Measurements from ENCODE around the gene RCHY1.
"Not testable (repeated sequence)": the region's sequence is repeated elsewhere in the genome, so short reads cannot be mapped to it uniquely, and the experiment has no call there.

The RCHY1 gene

DNA sequence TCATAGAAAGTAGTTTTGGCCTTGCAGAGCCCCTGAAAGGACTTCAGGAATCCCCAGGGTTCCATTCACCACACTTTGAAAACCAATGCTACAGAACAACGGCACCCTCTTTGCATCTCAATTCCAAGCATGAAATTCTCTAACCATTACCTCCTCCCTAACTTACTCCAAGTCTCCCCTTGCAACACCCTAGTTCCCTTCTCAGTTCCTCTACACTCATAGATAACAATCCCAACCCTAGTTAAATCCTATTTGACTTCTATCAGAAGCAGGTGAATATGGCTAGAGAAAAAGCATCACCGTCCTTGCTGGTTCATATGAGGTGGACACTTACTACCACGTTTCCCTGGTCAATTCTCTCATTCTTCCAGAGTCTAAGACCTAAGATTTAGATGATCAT is 2.4 kb downstream of the RCHY1 start:
- no peak for TF ChIP-seq FOXP2 (optimal IDR thresholded peaks at IDR 0.05; ENCODE audit: control extremely low read depth, extremely low read length, insufficient read depth)
- no peak for TF ChIP-seq EZH2 (IDR thresholded peaks at IDR 0.05)
- TF ChIP-seq POLR2AphosphoS5 (IDR thresholded peaks at IDR 0.05; ENCODE audit: borderline replicate concordance, low read depth, low read length) = no peak
- H3K9me3 ChIP-seq (ENCODE audit: low read depth, low read length) = 0 out of 2 replicates have a peak, but pooled peaks cover 5% of the 10 kb centered on the region
- H3K36me3 ChIP-seq (ENCODE audit: insufficient read depth, low read length) = peaks cover 60% of the 10 kb centered on the region
- peak overlapping the region; percentile 89 for H3K4me3 ChIP-seq
- no peak for DNase-seq (ENCODE audit: low read depth, low spot score)
- H3K9ac ChIP-seq (ENCODE audit: insufficient read length) = no peak overlapping the region
- H3K27ac ChIP-seq = no peak overlapping the region

DNA sequence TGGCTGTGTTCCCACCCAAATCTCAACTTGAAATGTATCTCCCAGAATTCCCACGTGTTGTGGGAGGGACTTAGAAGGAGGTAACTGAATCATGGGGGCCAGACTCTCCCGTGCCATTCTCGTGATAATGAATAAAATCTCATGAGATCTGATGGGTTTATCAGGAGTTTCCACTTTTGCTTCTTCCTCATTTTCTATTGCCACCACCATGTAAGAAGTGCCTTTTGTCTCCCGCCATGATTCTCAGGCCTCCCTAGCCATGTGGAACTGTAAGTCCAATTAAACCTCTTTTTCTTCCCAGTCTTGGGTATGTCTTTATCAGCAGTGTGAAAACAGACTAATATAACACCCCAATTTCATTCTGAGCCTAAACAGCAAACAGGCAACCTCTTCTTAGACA is 4.6 kb downstream of the RCHY1 start:
- H3K9me3 ChIP-seq (ENCODE audit: low read depth, low read length); H3K9ac ChIP-seq (ENCODE audit: insufficient read length); H3K4me3 ChIP-seq; DNase-seq (ENCODE audit: low read depth, low spot score); H3K27ac ChIP-seq: not testable (repeated sequence)
- peaks cover 74% of the 10 kb centered on the region for H3K36me3 ChIP-seq (ENCODE audit: insufficient read depth, low read length)

DNA sequence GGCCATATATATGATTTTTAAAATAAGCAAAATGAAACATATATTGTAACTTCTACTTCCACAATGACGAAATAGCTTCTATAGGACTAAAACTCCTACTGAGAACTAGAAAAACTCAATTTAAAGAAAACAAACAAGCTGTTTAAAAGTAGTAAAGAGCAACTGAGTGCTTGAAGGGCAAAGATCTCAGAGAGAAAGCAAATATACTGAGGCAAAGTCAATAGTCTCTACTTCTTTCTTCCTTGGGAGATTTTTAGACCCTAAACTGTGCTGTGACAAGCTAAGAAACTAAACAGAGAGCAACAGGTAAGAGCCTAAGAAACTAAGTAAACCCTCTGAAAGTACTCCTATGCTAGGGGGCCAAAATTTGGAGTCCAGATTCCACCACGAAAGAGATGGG is 8.6 kb downstream of the RCHY1 start:
- no peak overlapping the region for H3K9ac ChIP-seq (ENCODE audit: insufficient read length)
- DNase-seq (ENCODE audit: low read depth, low spot score) = no peak
- no peak for TF ChIP-seq EZH2 (IDR thresholded peaks at IDR 0.05)
- no peak for TF ChIP-seq POLR2AphosphoS5 (IDR thresholded peaks at IDR 0.05; ENCODE audit: borderline replicate concordance, low read depth, low read length)
- TF ChIP-seq FOXP2 (optimal IDR thresholded peaks at IDR 0.05; ENCODE audit: control extremely low read depth, extremely low read length, insufficient read depth) = no peak
- H3K9me3 ChIP-seq (ENCODE audit: low read depth, low read length) = 0 out of 2 replicates have a peak, but pooled peaks cover 5% of the 10 kb centered on the region
- H3K4me3 ChIP-seq = no peak overlapping the region
- H3K27ac ChIP-seq = no peak overlapping the region
- peaks cover 82% of the 10 kb centered on the region for H3K36me3 ChIP-seq (ENCODE audit: insufficient read depth, low read length)

DNA sequence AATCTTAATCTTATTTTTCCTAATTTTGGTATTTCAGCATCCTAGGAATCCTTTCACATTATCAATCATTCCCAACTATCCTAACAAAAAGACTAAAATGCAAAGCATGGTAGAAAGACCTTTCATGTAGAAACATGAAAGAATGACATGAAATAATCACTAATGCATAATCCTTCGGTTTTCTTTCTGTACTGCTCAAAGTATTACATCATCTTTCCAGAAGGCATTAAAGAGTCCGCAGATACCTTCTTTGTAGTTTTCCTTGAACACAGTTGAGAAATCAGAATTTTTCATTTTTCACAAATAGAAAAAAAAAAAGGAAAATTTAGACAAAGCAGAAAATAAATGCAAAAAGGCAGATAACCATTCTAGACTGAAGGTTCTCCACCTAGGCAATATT is 11.5 kb downstream of the RCHY1 start:
- TF ChIP-seq EZH2 (IDR thresholded peaks at IDR 0.05) (no peak), POLR2AphosphoS5 (IDR thresholded peaks at IDR 0.05; ENCODE audit: borderline replicate concordance, low read depth, low read length) (no peak), FOXP2 (optimal IDR thresholded peaks at IDR 0.05; ENCODE audit: control extremely low read depth, extremely low read length, insufficient read depth) (no peak)
- DNase-seq (ENCODE audit: low read depth, low spot score) = no peak
- Histone ChIP-seq H3K9me3 (ENCODE audit: low read depth, low read length) (peaks cover 14% of the 10 kb centered on the region; the same call in 1 of the 2 replicates), H3K9ac (ENCODE audit: insufficient read length) (no peak overlapping the region), H3K27ac (no peak overlapping the region), H3K36me3 (ENCODE audit: insufficient read depth, low read length) (peaks cover 83% of the 10 kb centered on the region), H3K4me3 (no peak overlapping the region)

DNA sequence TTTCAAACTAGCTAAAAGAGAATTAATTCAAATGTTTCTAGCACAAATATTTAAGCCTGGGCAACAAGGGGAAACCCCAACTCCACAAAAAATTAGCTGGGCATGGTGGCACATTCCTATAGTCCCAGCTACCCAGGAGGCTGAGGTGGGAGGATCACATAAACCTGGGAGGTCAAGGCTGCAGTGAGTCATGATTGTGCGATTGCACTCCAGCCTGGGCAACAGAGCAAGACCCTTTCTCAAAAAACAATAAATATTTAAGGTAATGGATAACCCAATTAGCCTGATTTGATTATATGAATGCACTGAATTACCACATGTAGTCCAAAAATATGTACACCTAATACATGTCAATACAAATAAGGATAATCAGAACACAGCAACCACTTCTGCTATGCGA is 14.3 kb downstream of the RCHY1 start:
- H3K9ac ChIP-seq (ENCODE audit: insufficient read length) = no peak overlapping the region
- peaks cover 80% of the 10 kb centered on the region for H3K36me3 ChIP-seq (ENCODE audit: insufficient read depth, low read length)
- no peak for TF ChIP-seq POLR2AphosphoS5 (IDR thresholded peaks at IDR 0.05; ENCODE audit: borderline replicate concordance, low read depth, low read length)
- no peak for TF ChIP-seq EZH2 (IDR thresholded peaks at IDR 0.05)
- no peak for TF ChIP-seq FOXP2 (optimal IDR thresholded peaks at IDR 0.05; ENCODE audit: control extremely low read depth, extremely low read length, insufficient read depth)
- H3K27ac ChIP-seq = peak overlapping the region; percentile 47; the same call in 1 of the 2 replicates
- DNase-seq (ENCODE audit: low read depth, low spot score) = no peak
- peaks cover 14% of the 10 kb centered on the region; the same call in 1 of the 2 replicates for H3K9me3 ChIP-seq (ENCODE audit: low read depth, low read length)
- H3K4me3 ChIP-seq = no peak overlapping the region

DNA sequence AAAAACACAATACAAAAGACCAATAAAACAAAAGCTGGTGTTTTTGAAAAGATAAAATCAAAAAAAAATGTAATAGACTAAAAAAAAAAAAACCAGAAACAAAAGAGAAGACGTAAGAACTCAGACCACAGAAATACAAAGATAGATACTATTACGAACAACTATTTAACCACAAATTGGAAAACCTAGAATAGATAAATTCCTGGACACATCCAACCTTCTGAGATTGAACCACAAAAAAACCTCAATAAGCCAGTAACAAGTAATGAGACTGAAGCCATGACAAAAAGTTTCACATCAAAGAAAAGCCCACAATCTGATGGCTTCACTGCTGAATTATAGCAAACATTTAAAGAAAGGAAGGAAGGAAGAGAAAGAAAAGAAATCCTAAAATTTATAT is 16.2 kb downstream of the RCHY1 start:
- Histone ChIP-seq H3K4me3 (no peak overlapping the region), H3K36me3 (ENCODE audit: insufficient read depth, low read length) (peaks cover 73% of the 10 kb centered on the region), H3K27ac (no peak overlapping the region), H3K9me3 (ENCODE audit: low read depth, low read length) (peaks cover 14% of the 10 kb centered on the region; the same call in 1 of the 2 replicates), H3K9ac (ENCODE audit: insufficient read length) (no peak overlapping the region)
- TF ChIP-seq FOXP2 (optimal IDR thresholded peaks at IDR 0.05; ENCODE audit: control extremely low read depth, extremely low read length, insufficient read depth) = no peak
- no peak for TF ChIP-seq EZH2 (IDR thresholded peaks at IDR 0.05)
- no peak for TF ChIP-seq POLR2AphosphoS5 (IDR thresholded peaks at IDR 0.05; ENCODE audit: borderline replicate concordance, low read depth, low read length)
- no peak for DNase-seq (ENCODE audit: low read depth, low spot score)

DNA sequence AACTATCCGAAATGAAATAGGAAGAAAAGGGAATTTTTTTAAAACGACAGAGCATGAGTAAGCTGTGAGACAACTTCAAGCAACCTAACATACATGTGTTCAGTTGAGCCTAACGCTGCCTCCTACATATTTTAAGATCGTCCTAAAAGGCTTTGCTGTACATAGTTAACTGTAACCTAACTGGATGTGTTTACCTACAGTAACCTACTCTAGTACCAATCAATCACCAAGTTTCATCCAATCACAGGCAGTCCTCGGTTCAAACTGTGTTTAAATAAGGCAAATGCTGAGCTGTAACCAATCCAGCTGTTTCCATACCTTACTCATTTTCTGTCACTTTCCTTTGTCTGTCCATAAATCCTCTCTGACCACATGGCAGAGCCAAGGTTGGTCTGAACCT is 17.1 kb downstream of the RCHY1 start:
- Histone ChIP-seq H3K36me3 (ENCODE audit: insufficient read depth, low read length) (peaks cover 71% of the 10 kb centered on the region), H3K27ac (no peak overlapping the region), H3K4me3 (no peak overlapping the region), H3K9me3 (ENCODE audit: low read depth, low read length) (peaks cover 14% of the 10 kb centered on the region; the same call in 1 of the 2 replicates), H3K9ac (ENCODE audit: insufficient read length) (no peak overlapping the region)
- DNase-seq (ENCODE audit: low read depth, low spot score) = no peak
- TF ChIP-seq POLR2AphosphoS5 (IDR thresholded peaks at IDR 0.05; ENCODE audit: borderline replicate concordance, low read depth, low read length) (no peak), FOXP2 (optimal IDR thresholded peaks at IDR 0.05; ENCODE audit: control extremely low read depth, extremely low read length, insufficient read depth) (no peak), EZH2 (IDR thresholded peaks at IDR 0.05) (no peak)

DNA sequence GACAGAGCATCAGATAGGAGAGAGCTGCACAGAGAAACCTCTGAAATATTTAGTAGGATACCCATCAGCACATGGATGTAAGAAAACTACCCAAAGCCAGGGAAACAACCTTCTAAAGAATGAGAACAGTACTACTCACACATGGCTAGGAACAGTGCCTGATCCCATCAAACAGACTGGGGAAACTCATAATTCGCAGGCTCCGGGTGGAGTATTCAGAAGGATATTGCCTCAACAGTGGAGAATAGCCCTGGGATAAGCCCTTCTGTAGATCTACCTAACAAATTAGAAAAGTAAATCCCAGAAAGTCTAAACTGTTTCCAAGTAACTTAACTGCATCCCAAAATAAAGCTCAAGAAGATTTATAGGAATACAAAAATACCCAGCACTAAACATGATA is 17.8 kb downstream of the RCHY1 start:
- no peak for DNase-seq (ENCODE audit: low read depth, low spot score)
- Histone ChIP-seq H3K9me3 (ENCODE audit: low read depth, low read length) (peaks cover 14% of the 10 kb centered on the region; the same call in 1 of the 2 replicates), H3K36me3 (ENCODE audit: insufficient read depth, low read length) (peaks cover 67% of the 10 kb centered on the region), H3K4me3 (no peak overlapping the region), H3K27ac (no peak overlapping the region), H3K9ac (ENCODE audit: insufficient read length) (no peak overlapping the region)
- TF ChIP-seq EZH2 (IDR thresholded peaks at IDR 0.05) = no peak
- TF ChIP-seq FOXP2 (optimal IDR thresholded peaks at IDR 0.05; ENCODE audit: control extremely low read depth, extremely low read length, insufficient read depth) = no peak
- no peak for TF ChIP-seq POLR2AphosphoS5 (IDR thresholded peaks at IDR 0.05; ENCODE audit: borderline replicate concordance, low read depth, low read length)

DNA sequence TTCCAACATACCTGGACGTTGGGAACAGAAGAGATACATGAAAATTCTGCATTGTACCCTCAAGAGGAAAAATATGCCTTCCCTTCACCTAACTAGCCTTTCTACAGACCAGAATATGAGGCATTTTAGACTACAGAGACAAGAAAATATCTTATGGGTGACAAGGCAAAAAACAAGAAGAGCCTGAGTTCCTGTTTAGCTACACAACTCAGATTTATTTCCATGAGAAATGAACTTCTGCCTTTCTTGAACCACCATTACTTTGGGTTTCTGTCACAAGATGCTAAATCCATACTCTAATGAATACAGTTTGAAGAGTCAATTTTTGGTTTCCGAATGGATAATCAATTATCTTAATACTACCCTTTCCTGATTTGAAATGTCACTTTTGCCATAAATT is 18.7 kb downstream of the RCHY1 start:
- H3K27ac ChIP-seq = no peak overlapping the region
- H3K9me3 ChIP-seq (ENCODE audit: low read depth, low read length) = peaks cover 14% of the 10 kb centered on the region; the same call in 1 of the 2 replicates
- TF ChIP-seq POLR2AphosphoS5 (IDR thresholded peaks at IDR 0.05; ENCODE audit: borderline replicate concordance, low read depth, low read length) (no peak), EZH2 (IDR thresholded peaks at IDR 0.05) (no peak), FOXP2 (optimal IDR thresholded peaks at IDR 0.05; ENCODE audit: control extremely low read depth, extremely low read length, insufficient read depth) (no peak)
- H3K4me3 ChIP-seq = no peak overlapping the region
- H3K36me3 ChIP-seq (ENCODE audit: insufficient read depth, low read length) = peaks cover 71% of the 10 kb centered on the region
- H3K9ac ChIP-seq (ENCODE audit: insufficient read length) = no peak overlapping the region
- DNase-seq (ENCODE audit: low read depth, low spot score) = no peak

All from SK-N-MC (cell line).